Left renal pelvis (tissue), 4 donors: Measurements from ENCODE around the gene DERL3. TPM values are rescaled to one million over a fixed set of nuclear protein-coding genes. Genes with fewer than 3 reads are reported as not detected.

ENCODE experiments used
- DNase-seq, 4 donors: peaks; one replicate each; pipeline ENCODE4 v3.0.0-alpha.2; 2013; ENCODE audit warnings: low read depth in 4 of 4, low spot score in 3 of 4
- polyA plus RNA-seq, 4 donors: library from polyadenylated mRNA; unstranded; fragments of 120-200 nt; gene quantifications; one replicate each; pipeline ENCODE4 v1.2.1, GENCODE V29; 2013; ENCODE audit not compliant: insufficient read length in 4 of 4

The DERL3 gene
- polyA plus RNA-seq, 4 donors = 3.0 to 5.2 (median 4.7) TPM

GRCh38 chr22:23815541-23816155 lies 23.2 kb downstream of the DERL3 start:
- no peak for DNase-seq

- no peak for DNase-seq
These were observed 26.4 kb downstream of the DERL3 start for GRCh38 chr22:23812378-23812777.

- no peak for DNase-seq
These were observed 32.0 kb downstream of the DERL3 start for GRCh38 chr22:23806837-23807236.

- DNase-seq = no peak
These were observed 34.0 kb downstream of the DERL3 start for GRCh38 chr22:23804781-23805291.

GRCh38 chr22:23803001-23803819 lies 35.6 kb downstream of the DERL3 start:
- DNase-seq = no peak

DNA sequence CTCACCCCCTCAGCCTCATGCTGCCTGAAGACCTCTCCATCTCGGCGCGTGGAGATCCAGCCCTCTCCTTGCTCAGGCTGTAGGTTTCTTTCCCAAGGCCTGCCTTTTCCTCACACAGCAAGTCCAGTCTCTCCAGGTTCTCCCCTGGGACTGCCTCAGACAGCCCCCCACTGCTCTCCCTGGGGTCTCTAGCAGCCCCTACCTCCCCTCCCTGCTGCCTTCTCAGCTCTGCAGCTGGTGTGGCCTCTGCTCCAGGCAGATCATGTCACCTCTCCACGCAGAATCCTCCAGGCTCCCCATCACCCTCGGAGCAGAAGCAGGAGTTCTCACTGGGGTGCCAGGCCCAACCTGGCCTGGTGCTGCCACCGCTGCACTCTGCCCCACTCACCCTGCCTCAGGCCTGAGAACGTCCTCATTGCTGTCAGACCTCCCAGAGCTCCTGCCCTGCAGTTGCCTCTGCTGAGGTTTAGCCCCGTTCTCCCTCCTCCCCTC lies 36.9 kb downstream of the DERL3 start:
- no peak for DNase-seq

- DNase-seq = no peak
These were observed 37.5 kb downstream of the DERL3 start for GRCh38 chr22:23801238-23801821.

DNA sequence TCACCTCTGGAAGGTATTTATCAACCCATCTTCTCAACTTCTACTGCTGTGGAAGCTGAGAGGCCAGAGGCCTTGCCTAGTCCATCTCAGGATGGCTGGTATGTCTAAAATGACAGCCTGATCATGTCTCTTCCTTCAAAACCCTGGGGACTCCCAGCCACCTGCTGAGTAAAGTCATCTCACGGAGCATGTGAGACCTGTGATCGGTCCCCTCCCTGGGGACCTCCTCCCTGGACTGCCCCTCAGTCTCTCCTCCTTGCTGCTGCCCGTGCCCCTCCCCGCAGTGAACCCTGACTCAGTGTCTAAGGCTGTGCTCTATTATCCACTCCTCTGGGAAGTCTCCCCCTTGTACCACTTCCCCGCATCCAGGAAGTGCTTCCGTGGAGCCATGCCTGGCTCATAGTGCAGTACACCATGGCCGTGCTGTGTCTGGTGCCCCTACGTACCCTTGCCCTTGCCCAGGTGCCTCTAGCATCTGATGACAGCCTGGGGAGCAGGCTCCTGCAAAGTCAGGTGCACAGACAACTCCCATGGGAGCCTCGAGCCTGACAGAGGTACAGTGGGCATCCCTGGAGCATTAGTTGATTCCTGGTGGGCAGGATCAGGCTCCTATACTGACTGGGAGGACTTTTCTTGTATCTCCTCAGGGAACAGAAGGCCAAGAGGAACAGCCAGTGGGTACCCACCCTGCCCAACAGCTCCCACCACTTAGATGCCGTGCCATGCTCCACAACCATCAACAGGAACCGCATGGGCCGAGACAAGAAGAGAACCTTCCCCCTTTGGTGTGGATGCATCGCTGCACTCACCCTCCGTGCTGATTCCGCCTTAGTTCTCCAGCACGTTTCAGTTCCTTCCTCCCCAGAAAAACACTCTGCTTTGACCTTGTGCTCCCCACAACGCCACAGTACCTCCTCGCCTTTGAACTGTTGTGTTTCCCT lies 38.2 kb downstream of the DERL3 start:
- no peak for DNase-seq

GRCh38 chr22:23796461-23796860 lies 42.3 kb downstream of the DERL3 start:
- DNase-seq = no peak

- DNase-seq = no peak
These were observed 45.5 kb downstream of the DERL3 start for GRCh38 chr22:23793326-23793725.

- DNase-seq = no peak
These were observed 46.8 kb downstream of the DERL3 start for GRCh38 chr22:23791738-23792645.

DNA sequence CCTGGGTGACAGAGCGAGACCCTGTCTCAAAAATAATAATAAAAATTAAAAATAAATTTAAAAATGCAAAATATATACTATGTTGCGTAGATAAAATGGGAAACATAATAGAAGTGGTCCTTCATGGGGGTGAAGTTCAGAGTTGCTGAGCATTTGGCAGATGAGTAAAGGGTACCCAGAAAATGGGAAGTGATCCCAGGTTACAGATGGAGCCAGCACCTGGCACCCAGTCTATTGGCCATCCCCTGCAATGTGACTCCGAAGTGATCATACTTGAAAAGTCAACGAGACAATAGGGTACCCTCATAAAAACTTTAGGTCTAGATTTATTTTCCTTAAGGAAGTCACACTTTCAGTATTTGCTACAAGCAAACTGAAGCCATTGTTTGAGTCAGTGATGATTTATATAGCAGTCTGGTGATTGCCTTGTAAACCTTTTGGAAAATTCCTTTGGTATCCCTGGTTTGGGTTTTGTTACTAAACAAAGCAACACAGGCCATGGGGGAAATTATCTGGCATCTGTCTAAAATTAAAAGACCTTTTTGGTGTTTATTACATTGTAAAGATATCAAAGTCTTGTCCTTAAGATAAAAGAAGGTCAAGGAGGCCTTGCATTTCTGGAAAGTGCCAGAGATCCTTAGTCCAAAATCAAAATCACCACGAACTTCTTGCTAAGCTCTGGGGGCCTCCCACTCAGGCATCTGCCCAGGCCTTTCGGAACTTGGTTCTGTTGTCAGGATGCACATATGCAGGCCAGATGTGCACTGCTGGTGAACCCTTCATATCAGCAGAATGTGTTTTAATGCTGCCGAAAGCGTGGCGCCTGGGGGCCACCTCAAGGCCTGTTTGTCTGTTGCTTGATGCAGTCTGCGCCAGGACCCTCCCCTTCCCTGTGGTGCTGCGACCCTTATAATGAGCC lies 47.7 kb downstream of the DERL3 start:
- no peak for DNase-seq

DNA sequence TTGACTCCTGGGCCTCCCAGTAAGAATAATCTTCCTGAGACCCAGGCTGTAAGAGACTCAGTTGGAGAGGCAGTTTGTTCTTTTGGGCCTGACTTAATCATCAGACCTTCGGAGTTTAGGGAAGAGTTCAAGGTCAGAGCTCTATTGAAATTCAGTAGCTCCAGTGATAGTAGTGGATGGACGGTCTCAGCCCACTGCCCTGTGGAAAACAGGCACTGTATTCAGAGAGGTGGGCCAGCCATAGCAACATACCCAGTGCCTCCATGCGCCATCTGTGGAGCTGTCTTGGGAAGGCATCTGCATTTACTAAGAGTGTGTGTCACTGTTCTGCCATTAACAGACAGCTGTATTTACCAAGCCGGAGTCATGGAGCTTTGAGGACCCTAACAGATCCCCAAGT lies 49.2 kb downstream of the DERL3 start:
- no peak for DNase-seq

DNA sequence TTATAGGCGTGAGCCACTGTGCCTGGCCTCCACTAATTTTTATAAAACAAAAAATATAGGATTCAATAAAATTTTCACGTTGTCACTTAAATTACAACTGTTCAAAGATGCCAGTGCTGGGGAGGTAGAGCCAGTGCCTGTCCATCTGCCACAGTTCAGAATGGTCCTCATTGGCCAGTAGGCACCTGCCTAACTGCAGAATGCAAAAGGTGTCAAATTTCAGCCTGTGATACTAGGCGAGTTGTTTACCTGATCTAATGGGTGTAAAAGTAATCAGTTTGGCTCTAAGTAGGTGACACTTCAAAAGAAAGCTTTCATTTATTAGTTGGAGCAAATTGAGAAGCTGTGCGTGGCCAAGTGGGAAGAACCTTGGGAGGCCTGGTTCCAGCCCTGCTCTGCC lies 49.7 kb downstream of the DERL3 start:
- no peak for DNase-seq

DNA sequence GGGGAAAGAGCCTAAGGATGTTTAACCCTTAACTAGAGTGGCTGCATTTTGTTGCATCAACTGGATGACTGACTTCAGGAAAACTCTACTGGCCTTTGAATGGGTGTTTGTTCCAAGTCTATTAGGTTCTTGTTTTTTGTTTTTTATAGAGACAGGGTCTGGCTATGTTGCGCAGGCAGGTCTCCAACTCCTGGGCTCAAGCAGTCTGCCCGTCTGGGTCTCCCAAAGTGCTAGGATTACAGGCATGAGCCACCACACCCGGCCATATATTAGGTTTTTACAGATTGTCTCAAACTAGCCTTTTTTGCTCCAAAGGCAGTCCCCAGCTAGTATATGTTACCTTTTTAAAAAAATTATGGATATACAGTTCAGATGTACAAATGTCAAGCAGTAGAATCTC lies 50.9 kb downstream of the DERL3 start:
- DNase-seq = no peak

DNA sequence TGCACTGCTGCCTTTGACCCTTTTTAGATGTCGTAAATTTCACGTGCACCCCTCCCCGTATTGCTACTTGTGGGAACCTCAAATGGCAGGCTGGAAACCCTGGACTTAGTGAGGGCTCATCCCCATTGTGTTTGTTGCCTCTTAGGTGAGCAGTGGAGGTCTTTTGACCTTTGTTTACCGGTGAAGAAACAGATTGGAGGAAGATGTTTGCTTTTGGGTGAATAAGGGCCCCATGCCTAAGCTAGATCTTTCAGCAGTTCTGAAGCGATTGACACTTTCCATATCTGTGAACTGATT lies 51.3 kb downstream of the DERL3 start:
- no peak for DNase-seq

- DNase-seq = peak in 3 of 4 donors; percentile 81 to 85 (median 83)
These were observed 51.8 kb downstream of the DERL3 start, which contains the start of gene SMARCB1 for GRCh38 chr22:23786752-23787599. Gene SMARCB1, plus strand, starts transcription at chr22:23786966. Its CDS starts 204 bp downstream, at chr22:23787170.
